ENCODE results near the gene SYNJ1. TPM values are rescaled to one million over a fixed set of nuclear protein-coding genes. Genes with fewer than 3 reads are reported as not detected.
A peak's percentile ranks its signal among the peaks of the same experiment; 100 is the strongest.
"Not testable (repeated sequence)": the region's sequence is repeated elsewhere in the genome, so short reads cannot be mapped to it uniquely, and the experiment has no call there.

Gene SYNJ1
- polyA plus RNA-seq, 1 donor from 2014 or later = 1.4 TPM

GRCh38 chr21:32641710-32642698 lies 85.8 kb downstream of the SYNJ1 start:
- H3K4me1 Mint-ChIP-seq = no peaks in the 10 kb centered on the region
- H3K27me3 Mint-ChIP-seq = no peaks in the 10 kb centered on the region
- H3K36me3 Mint-ChIP-seq = peaks cover 8% of the 10 kb centered on the region
- H3K27ac Mint-ChIP-seq = no peak overlapping the region
- no peaks in the 10 kb centered on the region for H3K9me3 Mint-ChIP-seq
- H3K4me3 Mint-ChIP-seq = no peak overlapping the region

- peaks cover 3% of the 10 kb centered on the region for H3K36me3 Mint-ChIP-seq
- no peak overlapping the region for H3K4me3 Mint-ChIP-seq
- H3K27me3 Mint-ChIP-seq = peaks cover 7% of the 10 kb centered on the region
- peaks cover 0 to 6% (median 2%) of the 10 kb centered on the region in 3 donors for H3K9me3 Mint-ChIP-seq
- no peak overlapping the region for H3K27ac Mint-ChIP-seq
- H3K4me1 Mint-ChIP-seq = no peaks in the 10 kb centered on the region
Observed at GRCh38 chr21:32626621-32627196, 101.1 kb downstream of the SYNJ1 start.

- H3K27me3 Mint-ChIP-seq = peaks cover 12% of the 10 kb centered on the region
- H3K27ac Mint-ChIP-seq, H3K36me3 Mint-ChIP-seq, H3K9me3 Mint-ChIP-seq, H3K4me3 Mint-ChIP-seq, H3K4me1 Mint-ChIP-seq: not testable (repeated sequence)
Observed at GRCh38 chr21:32618218-32618617, 109.6 kb downstream of the SYNJ1 start.

GRCh38 chr21:32613436-32614043 lies 114.3 kb downstream of the SYNJ1 start:
- Mint-ChIP-seq H3K9me3 (no peaks in the 10 kb centered on the region), H3K27me3 (peaks cover 1% of the 10 kb centered on the region), H3K4me3 (peak overlapping the region; percentile 96 to 98 (median 98)), H3K4me1 (peaks cover 1 to 13% (median 3%) of the 10 kb centered on the region in 3 donors), H3K36me3 (peaks cover 1% of the 10 kb centered on the region), H3K27ac (peak overlapping the region; percentile 97 to 99 (median 98))

GRCh38 chr21:32612999-32613337 lies 114.8 kb downstream of the SYNJ1 start:
- Mint-ChIP-seq H3K27me3 (no peaks in the 10 kb centered on the region), H3K27ac (peak overlapping the region; percentile 97 to 99 (median 98)), H3K4me1 (peaks cover 1 to 13% (median 3%) of the 10 kb centered on the region in 3 donors), H3K36me3 (peaks cover 3% of the 10 kb centered on the region), H3K4me3 (peak overlapping the region; percentile 96 to 98 (median 98)), H3K9me3 (no peaks in the 10 kb centered on the region)

- H3K27ac Mint-ChIP-seq = peak within 1 kb of the TSS; percentile 97 to 99 (median 98)
- peaks cover 1 to 13% (median 3%) of the 10 kb centered on the region in 3 donors for H3K4me1 Mint-ChIP-seq
- no peaks in the 10 kb centered on the region for H3K9me3 Mint-ChIP-seq
- H3K36me3 Mint-ChIP-seq = peaks cover 7% of the 10 kb centered on the region
- peak within 1 kb of the TSS; percentile 96 to 98 (median 98) for H3K4me3 Mint-ChIP-seq
- no peaks in the 10 kb centered on the region for H3K27me3 Mint-ChIP-seq
Observed at GRCh38 chr21:32612075-32612998, 115.5 kb downstream of the SYNJ1 start, which contains the start of gene CFAP298. Gene CFAP298 (minus strand): TSS chr21:32612377. CDS start chr21:32612243, 134 bp downstream.

- peak overlapping the region; percentile 96 to 98 (median 98) for H3K4me3 Mint-ChIP-seq
- peak overlapping the region; percentile 97 to 99 (median 98) for H3K27ac Mint-ChIP-seq
- H3K36me3 Mint-ChIP-seq = peaks cover 11% of the 10 kb centered on the region
- H3K4me1 Mint-ChIP-seq = peaks cover 1 to 13% (median 3%) of the 10 kb centered on the region in 3 donors
- H3K27me3 Mint-ChIP-seq = no peaks in the 10 kb centered on the region
- H3K9me3 Mint-ChIP-seq = no peaks in the 10 kb centered on the region
Observed at GRCh38 chr21:32611471-32611997, 116.3 kb downstream of the SYNJ1 start.

GRCh38 chr21:32610940-32611339 lies 116.9 kb downstream of the SYNJ1 start:
- Mint-ChIP-seq H3K4me1 (peaks cover 1 to 16% (median 3%) of the 10 kb centered on the region in 3 donors), H3K36me3 (peaks cover 13% of the 10 kb centered on the region), H3K4me3 (peak overlapping the region in 2 of 4 donors; percentile 3 to 33)
- H3K9me3 Mint-ChIP-seq, H3K27me3 Mint-ChIP-seq, H3K27ac Mint-ChIP-seq: not testable (repeated sequence)

- H3K4me1 Mint-ChIP-seq = peaks cover 1 to 20% (median 3%) of the 10 kb centered on the region in 3 donors
- H3K27ac Mint-ChIP-seq = peak overlapping the region in 1 of 3 donors; percentile 46
- H3K36me3 Mint-ChIP-seq = peaks cover 13% of the 10 kb centered on the region
- H3K4me3 Mint-ChIP-seq = peak overlapping the region in 1 of 4 donors; percentile 46
- no peaks in the 10 kb centered on the region for H3K27me3 Mint-ChIP-seq
- H3K9me3 Mint-ChIP-seq = no peaks in the 10 kb centered on the region
Observed at GRCh38 chr21:32608851-32609250, 119.0 kb downstream of the SYNJ1 start.

GRCh38 chr21:32605469-32605868 lies 122.3 kb downstream of the SYNJ1 start:
- Mint-ChIP-seq H3K4me1 (peaks cover 0 to 7% (median 4%) of the 10 kb centered on the region in 3 donors), H3K9me3 (no peaks in the 10 kb centered on the region), H3K36me3 (peaks cover 15% of the 10 kb centered on the region), H3K4me3 (peak overlapping the region in 1 of 4 donors; percentile 53), H3K27ac (no peak overlapping the region), H3K27me3 (no peaks in the 10 kb centered on the region)

- Mint-ChIP-seq H3K4me1 (peaks cover 0 to 8% (median 7%) of the 10 kb centered on the region in 3 donors), H3K4me3 (no peak overlapping the region), H3K9me3 (no peaks in the 10 kb centered on the region), H3K36me3 (peaks cover 14% of the 10 kb centered on the region), H3K27me3 (no peaks in the 10 kb centered on the region), H3K27ac (no peak overlapping the region)
Observed at GRCh38 chr21:32604464-32604863, 123.3 kb downstream of the SYNJ1 start.

GRCh38 chr21:32603131-32603530 lies 124.7 kb downstream of the SYNJ1 start:
- peaks cover 13% of the 10 kb centered on the region for H3K36me3 Mint-ChIP-seq
- H3K27me3 Mint-ChIP-seq = no peaks in the 10 kb centered on the region
- no peak overlapping the region for H3K4me3 Mint-ChIP-seq
- H3K9me3 Mint-ChIP-seq = no peaks in the 10 kb centered on the region
- H3K27ac Mint-ChIP-seq = peak overlapping the region in 1 of 3 donors; percentile 37
- peaks cover 0 to 7% (median 5%) of the 10 kb centered on the region in 3 donors for H3K4me1 Mint-ChIP-seq

GRCh38 chr21:32602099-32602498 lies 125.7 kb downstream of the SYNJ1 start:
- peaks cover 8% of the 10 kb centered on the region for H3K36me3 Mint-ChIP-seq
- peaks cover 0 to 7% (median 5%) of the 10 kb centered on the region in 3 donors for H3K4me1 Mint-ChIP-seq
- H3K4me3 Mint-ChIP-seq = no peak overlapping the region
- H3K9me3 Mint-ChIP-seq = no peaks in the 10 kb centered on the region
- H3K27ac Mint-ChIP-seq = no peak overlapping the region
- no peaks in the 10 kb centered on the region for H3K27me3 Mint-ChIP-seq

GRCh38 chr21:32599526-32599925 lies 128.3 kb downstream of the SYNJ1 start:
- Mint-ChIP-seq H3K27me3 (no peaks in the 10 kb centered on the region), H3K4me1 (peaks cover 0 to 5% (median 0%) of the 10 kb centered on the region in 3 donors), H3K27ac (peak overlapping the region in 1 of 3 donors; percentile 78), H3K9me3 (no peaks in the 10 kb centered on the region), H3K4me3 (no peak overlapping the region), H3K36me3 (peaks cover 2% of the 10 kb centered on the region)
